ENCODE data around the gene RNASE13.

Gene RNASE13, protein sequence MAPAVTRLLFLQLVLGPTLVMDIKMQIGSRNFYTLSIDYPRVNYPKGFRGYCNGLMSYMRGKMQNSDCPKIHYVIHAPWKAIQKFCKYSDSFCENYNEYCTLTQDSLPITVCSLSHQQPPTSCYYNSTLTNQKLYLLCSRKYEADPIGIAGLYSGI

DNA sequence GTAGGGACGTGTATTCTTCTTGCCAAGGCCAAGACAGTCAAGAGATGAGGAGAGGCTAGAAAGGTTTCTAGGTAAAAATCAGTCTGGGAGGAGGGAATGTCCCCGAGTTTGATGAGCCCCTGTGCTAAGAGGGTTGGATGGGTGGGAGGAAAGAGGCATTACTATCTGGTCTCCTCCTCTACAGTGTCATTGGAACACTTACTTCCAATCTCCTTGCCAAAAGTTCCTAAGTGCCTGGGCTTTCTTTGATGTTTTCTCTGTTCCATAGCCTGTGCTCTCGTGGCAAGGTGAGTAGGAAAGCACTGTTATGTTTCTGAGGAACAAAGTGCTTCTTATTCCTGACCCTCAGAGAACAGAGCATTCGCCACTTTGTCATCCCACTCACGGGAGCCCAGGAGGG is at the start of gene RNASE13:
RNASE13 (minus strand) TSS at position 101 of the 400 bp plus-strand sequence. CDS start 519 bp downstream, outside the sequence.
- no peak for DNase-seq

DNA sequence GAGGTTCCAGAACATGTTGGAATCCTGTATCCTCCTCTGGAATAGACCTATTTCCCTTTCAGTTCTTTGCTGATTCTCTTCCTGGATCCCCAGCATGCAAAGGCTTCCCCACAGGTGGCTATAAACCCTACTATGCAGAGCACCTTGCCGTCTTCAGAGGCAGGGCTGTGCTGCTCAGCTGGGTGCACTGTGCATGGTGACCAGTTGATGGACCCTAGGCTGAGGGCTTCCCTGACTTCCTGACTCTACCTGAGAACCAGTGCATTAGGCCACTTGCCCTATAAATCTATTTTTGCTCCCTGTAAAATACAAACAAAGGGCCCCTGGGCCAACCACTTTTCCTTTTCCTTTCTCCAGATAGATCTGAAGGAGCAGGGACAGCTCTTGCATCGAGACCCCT is 49.8 kb upstream of the RNASE13 start:
- no peak for DNase-seq

DNA sequence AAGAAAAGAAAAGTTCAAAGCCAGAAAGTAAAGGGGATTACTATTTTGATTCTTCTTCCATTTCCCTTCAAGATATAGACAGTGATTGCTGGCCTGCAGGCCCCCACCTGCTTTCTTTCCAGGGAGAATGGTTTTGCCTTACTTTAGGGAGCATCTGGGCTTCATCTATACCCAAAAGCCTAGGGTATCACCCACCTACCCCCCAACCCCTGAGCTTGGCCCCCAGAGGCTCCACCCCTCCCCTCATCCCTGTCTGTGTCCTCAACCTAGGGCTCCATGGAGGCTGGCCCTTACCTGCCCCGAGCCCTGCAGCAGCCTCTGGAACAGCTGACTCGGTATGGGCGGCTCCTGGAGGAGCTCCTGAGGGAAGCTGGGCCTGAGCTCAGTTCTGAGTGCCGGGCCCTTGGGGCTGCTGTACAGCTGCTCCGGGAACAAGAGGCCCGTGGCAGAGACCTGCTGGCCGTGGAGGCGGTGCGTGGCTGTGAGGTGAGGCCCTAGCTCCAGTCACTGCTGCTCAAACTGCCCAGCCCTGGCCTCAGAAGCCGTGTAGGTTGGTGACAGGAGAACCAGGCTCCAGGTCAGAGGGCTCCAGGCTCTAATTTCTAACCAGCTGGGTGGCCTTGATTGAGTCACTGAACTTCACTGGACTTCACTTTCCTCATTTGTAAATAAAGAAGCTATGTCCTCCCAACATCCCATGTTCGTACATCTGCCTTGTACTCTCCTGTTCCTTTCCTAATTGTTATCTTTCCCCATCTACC is 49.1 kb upstream of the RNASE13 start:
- no peak for DNase-seq

DNA sequence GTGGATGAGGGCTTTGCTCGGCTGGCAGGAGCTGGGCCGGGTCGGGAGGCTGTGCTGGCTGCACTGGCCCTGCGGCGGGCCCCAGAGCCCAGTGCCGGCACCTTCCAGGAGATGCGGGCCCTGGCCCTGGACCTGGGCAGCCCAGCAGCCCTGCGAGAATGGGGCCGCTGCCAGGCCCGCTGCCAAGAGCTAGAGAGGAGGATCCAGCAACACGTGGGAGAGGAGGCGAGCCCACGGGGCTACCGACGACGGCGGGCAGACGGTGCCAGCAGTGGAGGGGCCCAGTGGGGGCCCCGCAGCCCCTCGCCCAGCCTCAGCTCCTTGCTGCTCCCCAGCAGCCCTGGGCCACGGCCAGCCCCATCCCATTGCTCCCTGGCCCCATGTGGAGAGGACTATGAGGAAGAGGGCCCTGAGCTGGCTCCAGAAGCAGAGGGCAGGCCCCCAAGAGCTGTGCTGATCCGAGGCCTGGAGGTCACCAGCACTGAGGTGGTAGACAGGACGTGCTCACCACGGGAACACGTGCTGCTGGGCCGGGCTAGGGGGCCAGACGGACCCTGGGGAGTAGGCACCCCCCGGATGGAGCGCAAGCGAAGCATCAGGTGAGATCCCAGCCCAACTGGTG is 47.0 kb upstream of the RNASE13 start:
- no peak for DNase-seq

DNA sequence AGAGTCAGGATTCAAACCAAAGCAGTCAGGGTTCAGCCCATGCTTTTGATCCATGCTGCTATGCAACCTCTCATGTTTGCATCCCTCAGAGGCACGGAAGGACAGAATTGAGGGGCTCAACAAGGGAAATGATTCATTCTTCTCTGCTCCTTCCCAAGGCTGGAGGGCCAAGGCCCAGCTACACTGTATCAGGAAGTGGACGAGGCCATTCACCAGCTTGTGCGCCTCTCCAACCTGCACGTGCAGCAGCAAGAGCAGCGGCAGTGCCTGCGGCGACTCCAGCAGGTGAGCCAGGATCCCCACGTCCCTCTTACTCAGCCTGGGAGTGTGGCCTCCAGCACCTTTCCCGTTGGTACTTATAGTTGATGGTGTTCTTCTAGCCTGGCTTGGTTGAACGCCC is 44.1 kb upstream of the RNASE13 start:
- DNase-seq: no peak

DNA sequence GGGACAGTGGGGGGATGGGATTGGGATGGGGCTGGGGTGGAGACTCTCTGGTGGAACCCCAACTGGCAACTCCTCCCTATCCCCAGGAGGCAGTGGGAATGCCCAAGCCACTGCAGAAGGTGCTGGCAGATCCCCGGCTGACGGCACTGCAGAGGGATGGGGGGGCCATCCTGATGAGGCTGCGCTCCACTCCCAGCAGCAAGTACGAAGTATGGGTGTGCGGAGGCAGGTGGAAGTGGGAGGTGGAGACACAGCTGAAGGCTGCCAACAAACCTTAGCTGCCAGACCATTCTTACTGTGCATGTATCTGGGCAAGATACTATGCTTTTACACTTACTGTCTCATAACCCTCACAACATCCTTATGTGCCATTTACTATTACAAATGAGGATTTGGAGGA is 43.7 kb upstream of the RNASE13 start:
- DNase-seq: no peak

DNA sequence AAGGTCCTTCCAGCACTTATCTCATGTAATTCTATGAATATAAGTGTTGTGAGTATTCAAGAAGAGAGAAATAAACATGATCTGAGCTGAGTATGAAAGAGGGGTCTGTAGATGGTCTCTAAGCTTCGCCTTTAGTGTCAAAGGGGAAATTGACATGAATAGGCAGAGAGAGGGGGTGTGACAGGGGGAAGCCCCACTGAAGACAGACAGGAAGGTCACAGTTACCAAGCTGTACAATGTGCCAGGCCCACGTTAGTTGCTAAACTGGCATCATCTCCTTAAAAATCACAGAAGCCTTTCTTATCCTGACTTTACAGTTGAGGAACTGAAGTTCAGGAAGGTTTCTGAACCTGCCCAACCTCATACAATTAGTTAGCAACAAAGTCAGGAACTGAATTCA is 43.1 kb upstream of the RNASE13 start:
- DNase-seq: no peak

DNA sequence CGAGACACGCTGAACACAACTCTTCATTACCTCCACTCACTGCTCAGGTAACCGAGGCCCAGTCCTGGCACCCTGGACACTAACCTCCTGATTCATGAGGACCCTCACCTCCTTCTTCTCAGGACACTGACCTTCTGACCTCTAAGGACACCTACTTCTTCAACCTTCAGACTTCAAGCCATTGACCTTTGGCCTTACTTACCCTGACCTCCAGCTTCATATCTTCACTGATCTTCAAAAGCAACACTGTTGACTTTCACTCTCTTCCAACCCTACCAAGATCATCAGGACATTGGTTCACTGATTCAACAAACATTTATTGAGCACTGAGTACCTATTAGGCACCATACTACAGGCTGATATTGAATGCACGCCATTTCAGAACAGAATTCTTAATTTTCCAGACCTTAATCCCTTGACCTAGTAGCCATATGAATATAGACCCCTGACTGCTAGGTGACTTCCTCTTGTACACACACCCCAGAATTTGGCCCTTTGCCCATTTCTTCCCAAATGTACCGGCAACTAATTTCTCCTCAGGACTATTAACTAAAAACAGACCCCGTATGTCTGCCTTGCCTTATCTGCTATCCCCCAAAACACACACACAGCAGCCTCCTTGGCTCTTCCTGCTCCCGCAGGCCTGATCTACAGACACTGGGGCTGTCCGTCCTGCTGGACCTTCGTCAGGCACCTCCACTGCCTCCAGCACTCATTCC is 41.3 kb upstream of the RNASE13 start:
- no peak for DNase-seq

DNA sequence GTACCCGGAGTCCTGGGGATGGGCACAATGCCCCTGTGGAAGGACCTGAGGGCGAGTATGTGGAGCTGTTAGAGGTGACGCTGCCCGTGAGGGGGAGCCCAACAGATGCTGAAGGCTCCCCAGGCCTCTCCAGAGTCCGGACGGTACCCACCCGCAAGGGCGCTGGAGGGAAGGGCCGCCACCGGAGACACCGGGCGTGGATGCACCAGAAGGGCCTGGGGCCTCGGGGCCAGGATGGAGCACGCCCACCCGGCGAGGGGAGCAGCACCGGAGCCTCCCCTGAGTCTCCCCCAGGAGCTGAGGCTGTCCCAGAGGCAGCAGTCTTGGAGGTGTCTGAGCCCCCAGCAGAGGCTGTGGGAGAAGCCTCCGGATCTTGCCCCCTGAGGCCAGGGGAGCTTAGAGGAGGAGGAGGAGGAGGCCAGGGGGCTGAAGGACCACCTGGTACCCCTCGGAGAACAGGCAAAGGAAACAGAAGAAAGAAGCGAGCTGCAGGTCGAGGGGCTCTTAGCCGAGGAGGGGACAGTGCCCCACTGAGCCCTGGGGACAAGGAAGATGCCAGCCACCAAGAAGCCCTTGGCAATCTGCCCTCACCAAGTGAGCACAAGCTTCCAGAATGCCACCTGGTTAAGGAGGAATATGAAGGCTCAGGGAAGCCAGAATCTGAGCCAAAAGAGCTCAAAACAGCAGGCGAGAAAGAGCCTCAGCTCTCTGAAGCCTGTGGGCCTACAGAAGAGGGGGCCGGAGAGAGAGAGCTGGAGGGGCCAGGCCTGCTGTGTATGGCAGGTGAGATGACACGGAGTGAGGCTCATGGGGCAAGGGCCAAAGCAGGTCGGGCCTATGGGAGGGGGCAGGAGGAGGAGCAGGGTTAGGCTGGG is 40.0 kb upstream of the RNASE13 start:
- no peak for DNase-seq

DNA sequence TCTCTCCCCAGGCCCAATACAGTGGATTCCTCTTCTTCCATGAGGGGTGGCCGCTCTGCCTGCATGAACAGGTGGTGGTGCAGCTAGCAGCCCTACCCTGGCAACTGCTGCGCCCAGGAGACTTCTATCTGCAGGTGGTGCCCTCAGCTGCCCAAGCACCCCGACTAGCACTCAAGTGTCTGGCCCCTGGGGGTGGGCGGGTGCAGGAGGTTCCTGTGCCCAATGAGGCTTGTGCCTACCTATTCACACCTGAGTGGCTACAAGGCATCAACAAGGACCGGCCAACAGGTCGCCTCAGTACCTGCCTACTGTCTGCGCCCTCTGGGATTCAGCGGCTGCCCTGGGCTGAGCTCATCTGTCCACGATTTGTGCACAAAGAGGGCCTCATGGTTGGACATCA is 39.3 kb upstream of the RNASE13 start:
- no peak for DNase-seq

DNA sequence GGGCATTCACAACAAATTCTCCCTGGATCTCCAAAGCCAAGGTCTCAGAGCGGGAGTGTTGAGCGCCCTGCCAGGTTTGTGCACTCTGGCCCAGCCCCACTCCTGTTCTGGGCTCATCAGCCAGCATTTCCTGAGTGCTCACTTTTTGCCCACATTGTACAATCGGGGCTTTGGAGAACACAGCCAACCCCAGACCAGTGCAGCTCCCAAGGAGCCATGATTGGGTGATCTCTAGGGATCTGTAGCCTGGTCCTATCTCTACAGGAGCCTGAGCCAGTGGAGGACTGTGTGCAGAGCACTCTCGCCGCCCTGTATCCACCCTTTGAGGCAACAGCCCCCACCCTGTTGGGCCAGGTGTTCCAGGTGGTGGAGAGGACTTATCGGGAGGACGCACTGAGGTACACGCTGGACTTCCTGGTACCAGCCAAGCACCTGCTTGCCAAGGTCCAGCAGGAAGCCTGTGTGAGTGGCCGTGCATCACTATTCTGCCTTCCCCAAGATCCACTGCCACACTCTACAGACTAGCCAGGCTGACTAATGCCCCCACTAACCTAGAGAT is 38.3 kb upstream of the RNASE13 start:
- peak; percentile 13 for DNase-seq

DNA sequence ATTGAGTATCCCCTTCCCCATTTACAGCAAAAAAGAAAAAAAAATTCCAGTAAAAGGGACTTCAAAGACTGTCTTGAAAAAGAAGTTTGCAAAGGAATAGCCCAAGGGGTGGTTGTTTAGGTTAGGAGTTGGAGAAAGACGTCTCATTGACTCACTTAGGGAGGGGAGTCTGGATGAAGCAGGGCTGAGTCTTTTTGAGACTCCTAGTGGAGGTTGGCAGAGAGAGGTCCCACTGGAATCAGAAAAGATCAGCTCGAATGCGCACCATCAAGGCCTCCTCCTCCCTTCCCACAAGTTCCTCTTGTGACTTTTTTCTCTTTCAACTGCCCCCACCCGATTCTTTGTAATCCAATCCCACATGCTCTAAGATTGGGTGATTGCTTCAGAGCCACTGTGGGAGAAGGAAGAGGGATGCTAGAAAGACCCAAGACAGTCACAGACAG is 37.4 kb upstream of the RNASE13 start:
- peak; percentile 9 for DNase-seq

DNA sequence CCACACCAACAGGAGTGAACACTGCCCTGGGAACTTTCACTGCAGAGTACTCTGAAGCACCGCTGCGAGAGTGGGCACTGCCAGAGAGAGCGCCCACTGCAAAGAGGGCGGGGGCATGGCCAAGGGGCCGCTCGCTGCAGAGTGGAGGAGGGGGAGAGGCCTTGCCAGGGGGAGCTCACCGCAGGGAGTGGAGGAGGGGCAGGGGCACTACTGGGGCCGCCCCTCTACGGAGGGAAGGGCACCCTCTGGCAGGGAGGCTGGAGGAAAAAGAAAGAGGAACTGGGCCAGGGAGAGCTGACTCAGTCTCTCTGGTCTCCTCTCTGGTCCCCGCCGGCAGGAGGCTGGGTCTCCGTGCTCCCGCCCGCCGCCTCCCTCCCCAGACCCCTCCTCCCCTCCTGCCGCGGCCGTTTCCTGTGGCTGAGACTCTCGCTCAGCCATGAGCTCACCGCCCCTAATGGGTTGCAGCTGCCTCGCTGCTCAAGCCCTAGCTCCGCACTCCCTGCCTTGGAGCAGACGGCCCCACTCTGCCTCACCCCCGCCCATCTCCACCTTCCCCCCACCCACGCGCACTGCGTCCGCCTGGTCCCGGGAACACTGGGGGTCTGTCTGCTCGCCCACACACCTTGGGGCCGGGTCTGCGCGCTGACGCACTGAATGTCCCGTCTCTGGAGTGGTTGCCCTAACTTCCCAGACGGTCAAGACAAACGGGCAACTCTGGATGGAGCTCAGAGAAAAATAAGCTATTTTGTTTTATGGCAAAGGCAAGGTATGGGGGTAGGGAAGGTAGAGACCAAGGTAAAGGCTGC is 36.8 kb upstream of the RNASE13 start:
- peak; percentile 71 for DNase-seq

DNA sequence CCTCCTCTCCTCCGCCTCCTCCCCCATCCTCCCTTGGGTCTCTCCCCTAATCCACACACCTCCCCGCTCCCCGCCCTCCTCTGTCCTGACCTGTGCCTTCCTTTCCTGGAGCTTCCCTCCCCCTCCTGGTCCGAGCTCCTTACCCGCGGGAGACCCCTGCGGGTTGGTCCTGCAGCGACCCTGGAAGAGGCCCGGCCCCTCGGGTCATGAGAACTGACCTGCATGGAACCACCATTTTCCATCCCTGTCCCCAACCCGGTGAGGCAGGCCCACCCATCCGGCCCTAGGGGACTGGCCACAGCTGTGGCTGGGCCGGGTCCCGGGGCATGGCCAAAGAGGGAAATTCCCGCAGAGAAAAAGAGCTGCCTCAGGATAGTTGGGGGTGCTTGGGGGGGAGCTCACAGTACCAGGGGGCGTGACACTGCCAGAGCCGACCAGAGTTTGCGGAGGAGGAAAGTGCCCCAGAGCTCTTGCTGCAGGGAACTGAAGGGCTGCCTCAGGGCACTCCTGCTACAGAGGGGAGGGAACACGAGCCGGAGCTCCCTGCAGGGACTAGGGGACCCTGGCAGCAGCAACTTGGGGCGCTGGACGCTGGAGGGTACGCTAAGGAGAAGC is 36.1 kb upstream of the RNASE13 start:
- DNase-seq: peak; percentile 28

DNA sequence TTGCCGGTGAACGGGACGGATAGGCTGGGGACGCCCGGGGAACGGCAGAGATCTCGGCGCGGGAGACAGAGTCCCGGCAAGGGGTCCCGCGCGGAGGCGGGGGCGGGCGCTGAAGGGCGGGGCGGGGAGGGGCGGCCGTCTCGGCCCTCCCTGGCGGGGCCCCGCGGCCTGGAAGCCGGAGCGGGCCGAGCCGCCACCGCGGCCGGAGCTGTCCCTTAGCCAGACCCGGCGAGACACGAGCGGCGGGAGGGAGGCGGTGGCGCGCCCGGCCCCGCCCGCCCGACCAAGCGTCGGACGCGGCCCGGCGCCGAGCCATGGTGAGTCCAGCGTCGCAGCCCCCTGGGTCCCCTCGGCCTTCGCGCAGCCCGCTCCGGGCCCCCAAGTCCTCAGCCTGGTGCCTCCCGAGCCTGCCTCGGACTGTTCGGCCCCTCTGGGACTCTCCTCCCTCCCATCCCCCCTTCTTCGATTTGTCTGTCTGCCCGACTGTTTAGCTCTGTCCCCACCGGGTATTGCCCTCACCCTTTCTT is 35.5 kb upstream of the RNASE13 start, which contains the start of gene ARHGEF40:
ARHGEF40 (plus strand) TSS at position 222 of the 527 bp plus-strand sequence; CDS start at position 315, 93 bp downstream.
- DNase-seq: peak; percentile 28

DNA sequence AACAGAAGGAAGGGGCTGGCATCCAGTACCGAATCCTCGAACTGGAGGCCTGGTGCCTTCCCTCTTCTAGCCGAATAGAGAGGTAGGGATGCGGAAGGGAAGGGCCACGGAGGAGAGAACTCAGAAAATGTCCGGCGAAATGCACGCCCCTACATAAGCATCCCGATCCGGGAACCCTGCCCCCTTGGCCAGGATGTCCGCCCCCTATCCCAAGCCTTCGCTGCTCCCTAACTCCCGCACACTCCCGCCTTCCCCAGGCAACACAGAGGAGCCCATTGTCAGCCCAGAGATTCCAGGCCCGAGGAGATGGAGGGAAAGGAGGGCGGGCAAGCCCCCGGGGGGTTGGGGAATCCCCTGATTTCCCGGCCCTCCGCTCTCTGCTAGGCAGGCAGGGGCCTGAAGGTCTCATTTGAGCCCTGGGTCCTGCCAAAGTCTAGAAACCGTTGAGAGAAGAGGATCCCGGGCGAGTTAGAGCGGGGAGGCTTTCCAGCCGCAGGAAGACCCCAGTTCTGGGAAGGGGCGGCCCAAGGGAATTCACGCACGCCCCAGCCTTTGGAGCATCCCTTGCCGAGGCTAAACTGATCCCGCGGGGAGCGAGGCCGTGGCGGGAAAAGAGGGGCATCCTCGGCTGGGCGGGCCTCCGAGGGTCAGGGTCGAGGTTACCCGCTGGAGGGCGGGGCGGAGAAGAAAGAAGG is 34.9 kb upstream of the RNASE13 start:
- peak; percentile 35 for DNase-seq

DNA sequence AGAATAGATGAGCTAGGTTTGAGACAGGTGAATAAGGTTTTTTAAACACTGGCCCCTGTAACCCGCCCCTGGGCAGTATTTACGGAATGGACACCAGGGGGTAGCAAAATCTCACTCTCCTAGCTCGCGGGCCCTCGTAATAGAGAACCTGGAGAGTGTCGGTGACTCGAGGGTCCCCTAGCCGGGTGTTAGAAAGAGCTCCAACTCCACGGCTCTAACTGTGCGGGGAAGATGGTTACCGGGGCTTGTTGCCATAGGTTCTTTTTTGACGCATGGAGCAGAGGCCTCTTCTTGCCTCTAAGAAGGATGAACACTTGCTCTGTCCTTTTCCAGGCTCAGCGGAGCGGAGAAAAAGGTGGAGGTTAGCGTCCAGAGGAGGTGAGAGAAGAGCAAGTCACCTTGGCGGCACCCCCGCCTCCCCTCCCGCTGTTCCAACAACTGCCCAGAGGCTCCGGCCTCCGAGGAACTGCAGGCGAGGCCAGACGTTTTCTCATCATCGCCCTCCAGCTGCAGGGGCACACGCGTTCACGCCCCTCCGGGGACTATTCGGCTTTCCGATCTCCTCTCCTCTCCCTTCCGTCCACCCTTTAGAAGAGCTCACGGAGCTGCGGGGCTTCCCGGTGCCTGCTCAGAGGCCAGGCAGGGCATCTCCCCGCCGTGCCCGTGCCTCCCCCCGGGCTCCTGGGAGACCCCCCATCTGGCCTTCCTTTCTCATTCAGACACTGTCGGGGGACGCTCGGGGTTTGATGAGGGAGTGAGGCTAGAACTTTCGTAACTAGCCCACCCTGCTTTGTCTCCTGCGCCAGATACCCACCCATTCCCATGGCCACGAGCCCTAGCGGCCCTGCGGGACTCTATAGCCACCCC is 34.1 kb upstream of the RNASE13 start:
- DNase-seq: peak; percentile 82

DNA sequence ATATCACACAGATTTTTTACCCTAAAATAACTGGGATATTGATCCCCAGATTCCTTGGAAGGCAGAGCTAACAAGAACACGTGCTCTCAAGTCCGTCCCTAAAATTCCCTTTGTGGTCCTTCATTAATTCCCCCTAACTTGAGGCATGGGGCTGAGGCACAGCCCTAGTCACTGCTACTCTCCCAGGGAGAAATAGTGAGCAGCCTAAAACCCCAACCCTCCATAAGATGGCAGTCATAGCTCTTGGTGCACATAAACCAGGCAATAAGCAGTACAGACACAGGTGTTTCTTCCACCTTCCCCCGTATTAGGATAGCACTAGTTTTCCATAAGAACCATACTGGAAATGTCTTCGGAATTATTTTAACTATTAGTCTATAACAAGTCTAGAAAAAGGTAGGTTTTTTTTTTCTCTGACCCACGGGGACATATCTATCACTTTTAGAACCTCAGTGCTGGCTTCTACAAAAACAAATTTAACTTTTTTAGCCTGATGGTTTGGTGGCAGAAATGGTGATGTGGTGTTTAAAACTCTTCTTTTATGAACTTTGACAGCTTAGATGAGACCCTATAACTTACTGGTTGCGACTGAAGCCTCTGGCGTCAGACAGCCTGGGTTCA is 32.4 kb upstream of the RNASE13 start:
- DNase-seq: peak; percentile 24
